ENCODE measurements around the gene NRXN3. TPM values are rescaled to one million over a fixed set of nuclear protein-coding genes. Genes with fewer than 3 reads are reported as not detected.
A peak's percentile ranks its signal among the peaks of the same experiment; 100 is the strongest.

NRXN3 gene
- total RNA-seq, 1 donor from 2014 or later: 1.6 TPM

- Histone ChIP-seq H3K27me3 (ENCODE audit: control insufficient read depth, insufficient read depth, low read length) (no peaks in the 10 kb centered on the region), H3K4me3 (ENCODE audit: low read depth, low read length) (no peak overlapping the region), H3K36me3 (ENCODE audit: control insufficient read depth, insufficient read depth, low read length) (no peaks in the 10 kb centered on the region)
- no peak for TF ChIP-seq CTCF (IDR thresholded peaks at IDR 0.05; ENCODE audit: insufficient read depth, low read length, poor library complexity, severe bottlenecking)
- no peak for DNase-seq (ENCODE audit: low read depth)
Observed at GRCh38 chr14:78131201-78131600, 39.0 kb upstream of the NRXN3 start.

DNA sequence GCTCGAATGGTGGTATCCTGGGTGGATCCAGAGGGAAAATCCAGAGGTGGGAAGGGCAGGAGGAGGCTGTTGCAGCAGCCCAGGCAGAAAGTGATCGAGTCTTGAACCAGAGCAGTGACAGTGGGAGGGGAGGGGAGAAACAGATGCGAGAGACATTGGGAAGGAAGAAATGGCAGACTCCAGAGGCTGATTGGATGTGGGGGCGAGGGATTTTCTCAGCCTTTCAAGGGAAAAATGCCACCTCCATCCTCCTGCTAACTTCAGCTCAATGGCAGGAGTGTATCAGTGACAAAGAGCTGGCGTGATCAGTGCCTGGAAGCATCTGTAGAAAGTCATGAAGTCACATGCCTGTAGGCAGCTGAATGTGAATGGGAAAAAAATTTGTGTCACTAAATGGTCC is 38.6 kb upstream of the NRXN3 start:
- H3K36me3 ChIP-seq (ENCODE audit: control insufficient read depth, insufficient read depth, low read length): no peaks in the 10 kb centered on the region
- TF ChIP-seq CTCF (IDR thresholded peaks at IDR 0.05; ENCODE audit: insufficient read depth, low read length, poor library complexity, severe bottlenecking): no peak
- no peak for DNase-seq (ENCODE audit: low read depth)
- no peak overlapping the region for H3K4me3 ChIP-seq (ENCODE audit: low read depth, low read length)
- H3K27me3 ChIP-seq (ENCODE audit: control insufficient read depth, insufficient read depth, low read length): no peaks in the 10 kb centered on the region

DNA sequence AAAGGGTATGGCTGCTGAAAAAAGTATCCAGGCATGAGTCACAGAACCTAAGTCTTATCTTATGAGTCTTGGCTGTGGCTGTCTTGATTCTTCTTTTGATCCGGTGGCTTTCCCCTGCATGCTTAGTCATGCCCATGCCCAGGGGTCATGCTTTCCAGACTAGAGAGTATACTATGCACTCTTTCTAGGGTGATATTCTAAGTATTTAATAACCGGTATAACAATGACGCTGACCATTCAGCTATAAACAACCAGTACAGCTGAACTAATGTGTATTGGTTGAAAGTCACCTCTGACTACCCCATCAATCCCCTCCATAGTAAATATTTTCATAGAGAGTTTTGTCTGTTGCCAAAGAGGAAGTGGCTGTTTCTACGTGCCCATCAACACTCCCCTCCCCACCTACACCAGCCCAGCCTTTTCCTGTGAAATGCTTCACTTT is 34.7 kb upstream of the NRXN3 start:
- no peak overlapping the region for H3K4me3 ChIP-seq (ENCODE audit: low read depth, low read length)
- H3K36me3 ChIP-seq (ENCODE audit: control insufficient read depth, insufficient read depth, low read length): no peaks in the 10 kb centered on the region
- no peaks in the 10 kb centered on the region for H3K27me3 ChIP-seq (ENCODE audit: control insufficient read depth, insufficient read depth, low read length)
- TF ChIP-seq CTCF (IDR thresholded peaks at IDR 0.05; ENCODE audit: insufficient read depth, low read length, poor library complexity, severe bottlenecking): no peak
- DNase-seq (ENCODE audit: low read depth): peak; percentile 16

DNA sequence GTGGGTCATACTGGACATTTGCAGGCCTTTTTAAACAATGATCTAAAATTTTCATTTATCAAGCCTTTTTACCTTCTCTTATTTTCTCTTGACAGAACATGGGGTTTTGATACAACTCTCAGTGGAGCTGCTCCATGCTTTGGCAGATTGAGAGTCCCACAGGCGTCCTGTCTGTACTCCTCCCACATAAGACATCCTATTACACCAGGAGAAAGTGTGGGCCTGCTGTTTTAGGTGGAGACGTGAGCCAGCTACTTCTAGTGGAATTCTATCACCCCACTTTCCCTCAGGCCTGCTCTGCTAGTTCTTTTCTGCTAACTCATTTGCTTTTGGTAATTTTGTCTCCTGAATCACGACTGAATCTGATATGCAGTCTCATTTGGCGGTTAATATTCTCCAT is 33.5 kb upstream of the NRXN3 start:
- Histone ChIP-seq H3K27me3 (ENCODE audit: control insufficient read depth, insufficient read depth, low read length) (no peaks in the 10 kb centered on the region), H3K36me3 (ENCODE audit: control insufficient read depth, insufficient read depth, low read length) (no peaks in the 10 kb centered on the region), H3K4me3 (ENCODE audit: low read depth, low read length) (no peak overlapping the region)
- no peak for DNase-seq (ENCODE audit: low read depth)
- TF ChIP-seq CTCF (IDR thresholded peaks at IDR 0.05; ENCODE audit: insufficient read depth, low read length, poor library complexity, severe bottlenecking): no peak

GRCh38 chr14:78141590-78141989 is 28.6 kb upstream of the NRXN3 start:
- Histone ChIP-seq H3K27me3 (ENCODE audit: control insufficient read depth, insufficient read depth, low read length) (no peaks in the 10 kb centered on the region), H3K4me3 (ENCODE audit: low read depth, low read length) (no peak overlapping the region), H3K36me3 (ENCODE audit: control insufficient read depth, insufficient read depth, low read length) (no peaks in the 10 kb centered on the region)
- DNase-seq (ENCODE audit: low read depth): no peak
- no peak for TF ChIP-seq CTCF (IDR thresholded peaks at IDR 0.05; ENCODE audit: insufficient read depth, low read length, poor library complexity, severe bottlenecking)

DNA sequence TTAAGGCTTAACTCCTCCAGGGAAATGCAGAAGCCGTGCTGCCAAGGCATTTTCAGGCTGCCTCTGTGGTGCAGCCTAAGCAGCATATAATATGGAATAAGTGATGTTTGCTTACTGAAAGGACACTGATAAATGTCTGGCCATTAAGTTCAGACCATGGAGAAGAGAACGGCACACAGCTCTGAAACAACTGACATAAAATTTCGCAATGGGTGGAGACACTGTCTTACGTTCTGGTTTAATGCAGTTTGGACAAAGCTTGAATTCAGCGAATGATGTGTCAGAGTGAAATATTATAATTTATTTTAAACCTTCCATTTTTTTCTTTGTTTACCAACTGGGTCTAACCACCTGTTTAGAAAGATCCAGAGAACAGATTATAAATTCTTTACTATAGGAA is 27.2 kb upstream of the NRXN3 start:
- H3K27me3 ChIP-seq (ENCODE audit: control insufficient read depth, insufficient read depth, low read length): no peaks in the 10 kb centered on the region
- DNase-seq (ENCODE audit: low read depth): no peak
- no peak overlapping the region for H3K4me3 ChIP-seq (ENCODE audit: low read depth, low read length)
- H3K36me3 ChIP-seq (ENCODE audit: control insufficient read depth, insufficient read depth, low read length): no peaks in the 10 kb centered on the region
- TF ChIP-seq CTCF (IDR thresholded peaks at IDR 0.05; ENCODE audit: insufficient read depth, low read length, poor library complexity, severe bottlenecking): no peak
